ENCODE data around the gene DEFB108B. TPM values are rescaled to one million over a fixed set of nuclear protein-coding genes. Genes with fewer than 3 reads are reported as not detected.
A peak's percentile ranks its signal among the peaks of the same experiment; 100 is the strongest.
"Not testable (repeated sequence)": the region's sequence is repeated elsewhere in the genome, so short reads cannot be mapped to it uniquely, and the experiment has no call there.

Gene DEFB108B, protein sequence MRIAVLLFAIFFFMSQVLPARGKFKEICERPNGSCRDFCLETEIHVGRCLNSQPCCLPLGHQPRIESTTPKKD
- total RNA-seq = not detected

DNA sequence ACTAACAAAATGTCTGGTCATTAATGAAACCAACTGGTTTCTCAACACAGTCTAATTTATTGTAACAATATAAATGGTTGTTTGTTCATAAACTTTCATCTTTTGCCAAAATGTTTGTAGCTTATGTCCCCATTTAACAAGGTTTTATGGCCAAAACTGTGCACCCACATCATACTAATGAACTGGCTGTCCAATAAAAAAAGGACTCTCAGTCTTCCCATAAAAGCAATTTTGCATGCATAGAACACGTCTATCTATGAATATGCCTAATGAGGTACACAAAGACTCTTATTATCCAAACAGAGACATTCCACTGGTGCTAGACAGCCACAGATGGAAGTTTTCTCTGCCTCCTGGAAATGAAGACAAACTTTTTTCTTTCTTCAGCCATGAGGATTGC is at the start of gene DEFB108B:
Gene DEFB108B (plus strand): TSS at position 390 of the 400 bp plus-strand sequence. CDS start 0 bp downstream, at position 390.
- not testable (repeated sequence) for DNase-seq (ENCODE audit: low spot score)

DNA sequence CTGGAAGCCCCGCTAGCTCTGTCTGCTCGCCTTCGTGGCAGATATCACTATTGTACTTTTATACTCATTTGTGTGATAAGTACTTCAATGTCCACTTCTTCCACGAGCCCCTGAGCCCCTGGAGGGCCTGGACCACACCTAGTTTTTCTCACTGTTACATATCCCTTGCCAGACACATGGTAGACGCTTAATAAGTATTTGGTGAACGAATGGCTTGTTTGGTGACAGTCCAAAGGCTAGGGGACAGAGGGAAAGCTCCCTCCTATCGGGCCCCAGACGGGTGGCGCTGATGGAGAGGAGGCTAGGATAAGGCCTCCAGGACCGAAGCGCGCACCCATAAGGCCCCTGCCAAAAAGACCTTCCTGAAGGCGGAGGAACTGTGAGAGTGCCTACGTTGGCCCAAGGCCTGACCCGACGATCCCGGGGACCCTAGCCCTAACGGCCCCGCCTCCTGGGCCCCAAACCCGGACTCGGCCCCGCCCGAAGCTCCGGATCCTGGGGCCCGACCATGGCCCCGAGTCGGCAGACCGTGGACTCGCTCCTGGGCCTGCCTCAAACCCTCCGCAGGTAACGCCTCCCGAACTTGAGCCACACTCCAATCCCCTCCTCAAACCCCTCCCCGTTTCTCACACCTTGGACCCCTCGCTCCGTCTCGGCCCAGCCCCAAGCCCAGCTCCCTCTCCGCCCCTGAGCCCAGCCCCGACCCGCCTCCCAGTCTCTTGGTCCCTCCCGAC is 46.7 kb upstream of the DEFB108B start:
- not testable (repeated sequence) for DNase-seq (ENCODE audit: low spot score)

DNA sequence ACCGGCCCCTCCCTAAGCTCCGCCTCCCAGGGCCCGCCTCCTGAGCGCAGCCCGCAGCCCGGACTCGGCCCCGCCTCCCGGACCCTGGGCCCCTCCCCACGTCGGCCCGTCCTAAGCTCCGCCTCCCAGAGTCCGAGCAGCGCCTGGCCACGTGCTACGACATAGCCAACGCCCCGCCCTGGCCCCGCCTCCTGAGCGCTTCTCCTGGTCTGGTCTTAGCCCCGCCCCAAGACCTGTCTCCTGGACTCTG is 46.2 kb upstream of the DEFB108B start:
- peak; percentile 100 for DNase-seq (ENCODE audit: low spot score)

DNA sequence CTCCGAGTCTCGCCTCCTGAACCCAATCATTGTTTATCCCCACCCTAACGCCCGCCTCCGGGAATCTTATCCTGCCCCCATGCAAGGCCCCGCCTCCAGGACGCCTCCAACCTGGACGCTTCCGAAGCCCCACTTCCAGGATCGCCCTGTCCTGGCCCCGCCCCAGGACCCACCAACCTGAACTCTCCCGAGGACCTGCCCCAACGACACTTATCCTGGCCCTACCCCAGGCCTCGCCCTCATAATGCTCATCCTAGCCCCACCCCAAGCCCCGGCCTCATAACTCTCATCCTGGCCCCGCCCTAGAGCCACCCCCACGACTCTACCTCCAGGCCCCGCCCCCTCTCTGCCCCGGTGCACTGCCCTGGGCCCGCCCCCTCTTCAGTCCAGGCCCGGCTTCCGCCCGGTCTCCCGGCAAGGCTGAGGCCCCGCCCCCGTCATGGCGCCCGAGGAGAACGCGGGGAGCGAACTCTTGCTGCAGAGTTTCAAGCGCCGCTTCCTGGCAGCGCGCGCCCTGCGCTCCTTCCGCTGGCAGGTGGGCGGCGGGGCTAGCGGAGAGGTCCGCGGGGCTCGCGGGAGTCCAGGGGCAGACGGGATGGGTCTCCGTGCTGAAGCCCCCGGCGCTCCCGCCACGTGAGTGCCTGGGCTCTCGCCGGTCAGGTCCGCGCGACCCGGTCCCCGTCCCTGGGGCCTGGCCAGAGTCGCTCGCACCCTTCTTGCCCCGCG is 45.7 kb upstream of the DEFB108B start:
- peak; percentile 23 for DNase-seq (ENCODE audit: low spot score)

DNA sequence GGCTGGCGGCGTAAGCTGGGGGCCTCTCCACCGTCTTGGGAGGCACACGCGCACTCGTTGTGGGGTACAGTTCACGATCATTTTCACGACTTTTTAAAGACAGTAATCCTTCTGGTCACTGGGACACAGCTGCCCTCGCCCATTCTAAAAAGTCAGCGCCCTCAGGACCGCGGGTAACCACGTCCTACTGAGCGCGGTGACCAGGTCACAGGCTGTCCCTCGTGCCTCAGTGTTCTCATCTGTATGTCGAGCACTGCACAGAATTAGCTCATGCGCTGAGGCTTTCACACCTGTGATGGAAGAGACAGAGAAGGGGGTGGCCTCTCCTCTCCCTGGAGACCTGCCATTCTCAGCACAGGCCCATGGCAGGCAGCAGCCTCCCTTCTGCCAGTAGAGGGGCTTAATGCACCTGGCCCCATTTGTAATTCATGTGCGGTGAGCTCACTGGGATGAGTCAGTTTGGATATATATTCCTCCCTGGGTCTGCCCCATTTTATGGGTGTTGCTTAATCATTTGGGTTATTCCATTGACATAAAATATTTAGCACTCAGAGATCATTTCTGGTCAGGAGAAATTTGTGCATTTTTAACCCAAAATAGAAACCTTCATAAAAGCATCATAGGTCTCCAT is 45.1 kb upstream of the DEFB108B start:
- DNase-seq (ENCODE audit: low spot score) = not testable (repeated sequence)

DNA sequence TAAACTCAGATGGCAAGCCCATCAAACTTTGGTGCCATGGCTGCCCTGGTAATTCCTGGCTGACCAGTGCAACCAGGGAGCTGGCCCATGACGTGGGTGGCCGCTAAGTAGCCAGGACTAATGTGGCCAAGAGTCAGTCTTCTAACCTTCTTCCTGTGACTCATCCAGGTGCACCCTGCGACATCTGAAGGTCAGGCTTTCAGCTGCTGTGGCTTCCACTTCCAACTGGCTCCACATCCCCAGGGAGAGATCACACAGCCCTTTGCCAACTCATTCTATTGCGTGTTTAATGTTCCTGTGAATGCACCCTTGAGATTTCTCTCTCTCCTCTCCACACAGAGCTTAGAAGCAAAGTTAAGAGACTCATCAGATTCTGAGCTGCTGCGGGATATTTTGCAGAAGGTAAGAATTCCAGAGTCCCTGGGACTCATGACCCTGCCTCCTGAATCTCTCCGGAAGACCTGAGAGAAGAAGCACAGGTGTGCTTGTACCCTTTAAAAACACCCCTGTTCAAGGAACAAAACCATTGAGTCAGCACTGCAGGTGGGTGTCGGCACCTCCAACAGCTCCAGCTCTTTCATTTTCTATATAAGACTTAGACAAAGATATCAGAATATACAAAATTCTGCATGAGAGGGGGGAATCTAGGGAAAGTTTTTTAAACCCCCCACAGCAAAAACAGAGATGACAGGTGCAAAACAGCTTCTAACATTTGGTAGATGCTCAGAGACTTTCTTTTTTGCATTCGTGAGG is 43.4 kb upstream of the DEFB108B start:
- not testable (repeated sequence) for DNase-seq (ENCODE audit: low spot score)

DNA sequence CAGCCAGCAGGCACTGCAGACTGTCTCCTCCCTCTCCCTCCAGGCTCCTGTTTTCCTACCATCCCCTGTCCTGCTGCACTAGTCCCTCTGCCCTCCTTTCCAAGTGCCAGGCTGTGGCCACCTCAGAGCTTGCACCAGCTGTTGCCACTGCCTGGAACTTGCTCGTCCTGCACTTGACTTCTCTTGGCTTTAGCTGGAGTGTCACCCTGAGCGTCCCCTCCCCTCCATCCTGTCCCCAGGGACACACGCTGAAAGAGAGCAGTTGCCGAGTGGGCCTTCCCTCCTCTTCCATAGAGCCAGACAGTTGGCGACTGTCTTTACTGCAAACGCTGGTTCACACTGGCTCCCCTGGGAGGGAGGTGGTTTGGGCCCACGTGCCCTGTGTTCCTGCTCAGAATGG is 41.9 kb upstream of the DEFB108B start:
- DNase-seq (ENCODE audit: low spot score) = not testable (repeated sequence)

DNA sequence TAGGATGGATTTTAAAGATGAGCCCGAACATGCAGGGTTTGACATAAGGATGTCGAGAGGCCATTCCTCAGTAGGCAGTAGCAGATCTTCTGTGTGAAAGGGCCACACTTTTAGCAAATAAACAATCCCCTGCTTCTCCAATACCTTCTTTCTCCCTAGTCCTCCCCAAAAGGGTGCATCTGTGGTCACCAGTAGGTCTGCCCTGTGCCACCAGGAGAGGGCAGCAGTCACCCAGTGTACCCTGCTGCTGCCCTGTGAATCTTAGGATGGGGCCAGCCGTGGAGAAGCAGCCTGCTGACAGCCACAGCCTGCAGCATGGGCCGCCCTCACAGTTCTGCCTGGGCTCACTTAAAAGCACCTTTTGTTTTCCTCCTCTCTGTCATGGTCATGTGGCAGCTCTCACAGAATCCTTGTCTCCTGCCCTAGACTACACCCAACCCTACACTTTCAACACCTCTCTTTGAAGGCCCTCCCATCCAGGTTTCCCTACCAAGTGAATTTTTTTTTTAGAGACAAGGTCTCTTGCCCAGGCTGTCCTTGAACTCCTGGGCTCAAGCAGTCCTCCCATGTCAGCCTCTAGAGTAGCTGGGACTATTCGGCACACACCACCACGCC is 40.3 kb upstream of the DEFB108B start:
- peak; percentile 52 for DNase-seq (ENCODE audit: low spot score)

DNA sequence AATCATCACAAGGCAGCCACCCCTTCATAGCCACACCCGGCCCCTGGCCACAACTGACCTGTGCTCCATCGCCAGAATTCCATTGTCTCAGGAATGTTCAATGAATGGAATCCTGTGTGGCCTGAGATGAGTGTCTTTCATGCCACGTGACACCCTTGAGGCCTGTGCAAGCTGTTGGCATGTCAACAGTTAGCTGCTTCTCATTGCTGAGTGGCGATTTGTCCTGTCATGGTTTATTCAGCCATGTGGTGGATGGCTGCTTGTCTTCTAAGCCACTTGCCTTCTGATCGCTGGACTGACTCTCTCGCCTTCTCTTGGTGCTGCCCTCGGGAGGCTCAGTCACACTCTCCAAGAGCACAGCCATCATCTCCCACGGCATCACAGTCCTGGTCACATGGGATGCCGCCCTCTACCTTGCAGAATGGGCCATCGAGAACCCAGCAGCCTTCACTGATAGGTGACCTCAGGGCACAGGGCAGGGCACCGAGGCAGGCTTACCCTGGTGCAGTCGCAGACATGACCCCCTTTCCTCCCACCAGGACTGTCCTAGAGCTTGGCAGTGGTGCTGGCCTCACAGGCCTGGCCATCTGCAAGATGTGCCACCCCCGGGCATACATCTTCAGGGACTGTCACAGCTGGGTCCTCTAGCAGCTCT is 38.5 kb upstream of the DEFB108B start:
- DNase-seq (ENCODE audit: low spot score) = not testable (repeated sequence)

DNA sequence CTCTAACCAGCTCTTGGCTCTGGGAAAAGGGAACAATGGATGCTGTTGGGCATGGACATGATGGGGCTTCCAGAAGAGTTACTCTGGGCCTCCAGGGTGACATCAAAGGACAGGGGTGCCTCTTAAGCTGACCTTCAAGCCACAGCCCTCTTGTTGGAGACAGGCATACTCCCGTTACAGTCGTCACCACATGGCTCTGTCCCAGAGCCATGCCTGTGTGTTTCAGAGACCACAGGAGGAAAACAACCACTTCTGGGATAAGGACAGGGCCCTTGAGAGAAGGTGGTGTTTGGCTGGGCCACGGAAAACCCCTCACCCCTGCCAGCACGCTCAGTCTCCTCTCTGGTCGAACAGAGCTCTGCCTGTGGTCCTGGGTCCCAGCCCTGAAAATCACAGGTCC is 37.8 kb upstream of the DEFB108B start:
- not testable (repeated sequence) for DNase-seq (ENCODE audit: low spot score)

DNA sequence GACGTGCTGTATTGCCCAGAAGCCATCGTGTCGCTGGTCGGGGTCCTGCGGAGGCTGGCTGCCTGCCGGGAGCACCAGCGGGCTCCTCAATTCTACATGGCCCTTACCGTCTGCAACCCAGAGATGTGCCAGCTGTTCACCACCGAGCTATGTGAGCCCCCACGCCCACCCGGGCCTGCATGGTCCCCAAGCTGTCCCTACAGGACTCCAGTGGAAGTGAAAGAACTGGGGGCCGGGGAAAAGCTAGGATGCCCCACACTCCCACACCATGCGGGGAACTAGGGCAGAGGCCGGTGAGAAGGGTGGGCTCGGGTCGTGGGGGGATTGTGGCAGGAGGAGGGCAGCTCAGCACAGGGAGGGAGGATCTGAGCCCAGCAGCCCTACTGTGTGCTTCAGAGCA is 37.0 kb upstream of the DEFB108B start:
- DNase-seq (ENCODE audit: low spot score) = not testable (repeated sequence)

DNA sequence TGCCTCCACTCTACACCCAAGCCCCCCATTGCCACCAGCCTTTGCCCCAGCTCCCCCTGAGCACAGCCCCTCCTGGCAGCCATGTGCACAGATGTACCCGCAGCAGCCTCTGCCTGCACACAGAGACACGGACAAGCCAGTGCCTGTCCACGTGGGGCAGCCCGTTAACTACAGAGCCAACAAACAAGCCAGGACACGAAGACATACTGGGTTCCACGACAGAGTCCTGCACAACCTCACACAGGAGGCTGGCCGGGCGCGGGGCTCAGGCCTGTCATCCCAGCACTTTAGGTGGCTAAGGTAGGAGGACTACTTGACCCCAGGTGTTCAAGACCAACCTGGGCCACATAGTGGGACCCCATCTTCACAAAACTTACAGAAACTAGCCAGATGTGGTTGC is 36.2 kb upstream of the DEFB108B start:
- not testable (repeated sequence) for DNase-seq (ENCODE audit: low spot score)

DNA sequence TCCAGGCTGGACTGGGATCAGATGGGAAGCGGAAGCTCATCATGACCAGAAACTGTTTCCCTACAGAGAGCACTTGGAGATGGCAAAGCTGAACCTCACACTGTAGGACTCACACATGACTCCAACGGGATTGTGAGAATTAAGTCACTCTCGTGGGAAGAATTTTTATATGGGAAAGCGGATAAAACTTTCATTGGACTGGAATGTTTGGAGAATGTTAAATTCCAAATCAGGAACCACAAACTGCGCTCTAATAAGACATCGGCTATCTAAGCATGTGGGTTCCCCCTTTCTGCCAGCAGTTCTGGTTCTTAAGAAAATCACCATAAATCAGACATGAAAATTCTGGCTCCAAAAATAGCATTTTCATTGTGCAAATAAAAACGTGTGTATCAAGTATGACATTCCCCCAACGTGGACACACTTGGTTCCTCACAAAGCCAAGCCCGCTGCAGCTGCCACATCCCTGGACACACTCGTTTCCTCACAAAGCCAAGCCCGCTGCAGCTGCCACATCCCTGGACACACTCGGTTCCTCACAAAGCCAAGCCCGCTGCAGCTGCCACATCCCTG is 33.4 kb upstream of the DEFB108B start:
- DNase-seq (ENCODE audit: low spot score) = not testable (repeated sequence)

DNA sequence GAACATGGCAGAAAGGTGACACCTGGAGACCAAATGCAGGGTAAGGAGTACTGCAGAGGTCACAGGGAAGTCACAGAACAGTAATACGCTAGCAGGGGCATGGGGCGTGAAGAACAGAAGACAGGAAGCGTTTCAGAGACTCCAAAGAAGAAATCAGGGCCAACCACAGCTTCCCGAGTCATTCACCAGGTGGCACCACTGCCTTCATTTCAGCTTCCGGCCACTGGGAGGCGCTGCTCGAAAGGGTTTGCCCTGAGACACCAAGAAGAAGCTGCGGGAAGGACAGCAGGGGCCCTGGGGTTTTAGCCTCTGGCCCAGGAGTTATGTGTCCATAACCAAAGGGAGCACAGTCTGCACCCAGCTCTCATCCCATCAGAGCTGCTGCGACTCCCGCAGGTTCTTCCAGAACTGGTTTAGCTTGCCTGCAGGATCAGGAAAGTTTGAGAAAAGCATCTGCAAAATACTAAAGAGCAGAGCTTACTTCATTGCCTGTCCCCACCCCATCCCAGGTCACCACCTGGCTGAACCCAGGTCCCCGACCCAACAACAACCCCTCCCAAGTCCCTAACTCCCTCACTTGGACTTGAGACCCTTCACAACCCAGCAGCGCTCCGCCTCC is 32.6 kb upstream of the DEFB108B start:
- peak; percentile 75 for DNase-seq (ENCODE audit: low spot score)

DNA sequence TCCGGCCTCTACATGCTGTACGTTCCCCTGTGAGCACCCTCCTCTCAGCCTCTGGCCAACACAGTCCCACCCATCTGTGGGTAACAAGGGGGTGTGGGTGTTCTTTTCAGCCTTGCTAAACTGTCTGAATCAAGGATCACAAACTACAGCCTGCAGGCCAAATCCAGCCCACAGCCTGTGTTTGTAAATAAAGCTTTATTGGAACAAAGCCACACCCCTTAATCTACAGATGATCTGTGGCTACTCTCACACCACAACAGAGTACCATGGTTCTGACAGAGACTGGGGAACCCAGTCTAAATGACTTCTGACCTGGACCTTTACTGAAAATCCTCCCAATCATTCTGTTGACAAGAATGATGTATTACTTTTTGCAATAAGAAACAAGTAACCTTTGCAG is 32.0 kb upstream of the DEFB108B start:
- DNase-seq (ENCODE audit: low spot score) = not testable (repeated sequence)

DNA sequence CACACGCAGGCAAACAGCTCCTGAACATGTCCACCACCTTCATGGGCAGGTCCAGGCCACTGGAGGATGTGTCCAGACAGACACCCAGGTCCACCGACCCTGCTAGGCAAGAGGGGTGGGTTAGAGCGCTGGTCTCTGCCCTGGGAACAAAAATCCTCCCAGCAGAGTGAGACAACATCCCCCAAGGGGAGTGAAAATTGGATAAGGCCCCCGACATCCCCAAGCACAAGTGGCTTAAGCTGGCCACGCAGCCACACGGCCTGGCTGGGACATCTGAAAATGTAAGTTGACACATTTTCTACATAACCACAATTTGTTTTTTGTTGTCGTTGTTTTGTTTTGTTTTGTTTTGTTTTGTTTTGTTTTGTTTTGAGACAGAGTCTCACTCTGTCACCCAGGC is 30.1 kb upstream of the DEFB108B start:
- DNase-seq (ENCODE audit: low spot score) = not testable (repeated sequence)

DNA sequence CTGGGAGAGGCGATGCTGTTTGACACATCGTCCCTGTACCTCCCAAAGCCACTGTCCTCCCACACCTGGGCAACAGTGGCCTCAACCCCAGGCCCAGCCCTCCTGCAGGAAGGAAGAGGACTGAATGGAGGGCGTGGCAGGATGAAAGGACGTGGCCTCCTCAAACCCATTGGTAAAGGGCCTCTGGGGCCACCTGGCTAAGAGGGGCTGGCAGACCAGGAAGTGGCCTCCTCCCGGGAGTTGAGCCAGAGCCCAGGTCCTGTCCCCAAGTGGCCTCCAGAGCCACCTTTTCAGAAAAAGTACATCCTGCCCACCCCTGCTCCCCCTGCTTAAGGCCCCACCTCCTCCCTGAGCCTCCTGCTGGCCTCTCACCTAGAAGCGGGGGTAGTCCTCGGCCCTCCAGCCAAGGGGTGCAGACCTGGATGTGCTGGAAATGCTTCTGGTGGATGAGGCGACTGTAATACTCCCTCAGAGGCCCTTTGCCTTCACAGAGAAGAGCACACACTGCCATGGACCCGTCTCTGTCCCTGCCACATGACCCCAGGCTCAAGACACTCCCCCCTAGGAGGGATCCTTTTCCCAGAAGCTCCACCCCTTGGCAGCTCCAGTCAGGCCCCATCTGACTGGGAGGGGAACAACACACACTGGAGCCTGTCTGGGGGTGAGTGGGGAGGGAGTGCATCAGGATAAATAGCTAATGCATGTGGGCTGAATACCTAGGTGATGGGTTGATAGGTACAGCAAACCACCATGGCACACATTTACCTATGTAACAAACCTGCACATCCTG is 28.6 kb upstream of the DEFB108B start:
- not testable (repeated sequence) for DNase-seq (ENCODE audit: low spot score)

DNA sequence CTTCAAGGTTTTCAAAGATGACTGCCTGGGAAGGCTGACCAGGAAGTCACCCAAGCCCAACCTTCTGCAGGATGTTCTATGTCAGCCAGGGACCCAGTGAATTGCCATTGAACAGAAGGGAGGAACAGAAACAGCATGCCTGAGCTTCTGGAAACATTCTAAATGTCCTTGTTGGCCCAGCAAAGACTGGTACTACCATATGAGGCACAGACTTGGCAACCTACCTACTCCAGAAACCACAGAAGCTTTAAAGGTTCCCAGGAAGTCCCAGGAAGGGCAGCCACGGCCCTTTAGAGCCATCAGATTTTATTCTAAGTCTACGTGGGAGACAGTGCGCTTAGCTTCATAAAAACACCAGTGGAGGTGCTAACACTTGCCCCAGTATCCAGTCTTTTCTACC is 20.5 kb upstream of the DEFB108B start:
- not testable (repeated sequence) for DNase-seq (ENCODE audit: low spot score)
